Caco-2 (cell line): ENCODE results near the gene PHACTR2. TPM values are rescaled to one million over a fixed set of nuclear protein-coding genes. Genes with fewer than 3 reads are reported as not detected.

Experiments
- BruUV-seq: library from RNA; stranded (reverse); fragments of 400-500 nt; replicated peaks from 2 replicates; lab custom pipeline; 2021; lab: Mats Ljungman, UMichigan
- CTCF ChIA-PET: fragments of 300-600 bp; sonication (Branson Sonifier 250); formaldehyde crosslinking; loops from one replicate; lab custom pipeline; 2022; ENCODE audit warnings: antibody characterized with exemption; lab: Charles Lee
- POLR2A ChIA-PET: fragments of 300-600 bp; sonication (Branson Sonifier 250); formaldehyde crosslinking; loops from one replicate; lab custom pipeline; 2022; ENCODE audit warnings: antibody characterized with exemption; lab: Charles Lee
- DNase-seq, 2 experiments: peaks; one replicate each; pipeline versions ENCODE4 v3.0.0 to v3.0.0-alpha.2; 2020 to 2022
- H3K27me3 ChIP-seq: replicated peaks from 2 replicates; pipeline ENCODE4 v1.6.0; 2011; ENCODE audit warnings: low read length; ENCODE audit not compliant: control insufficient read depth, insufficient read depth
- H3K36me3 ChIP-seq: 2 replicates; pipeline ENCODE4 v1.5.1; 2011; ENCODE audit warnings: low read length; ENCODE audit not compliant: control insufficient read depth, insufficient read depth
- H3K4me1 ChIP-seq: fragments of 250-450 bp; sonication (Bioruptor Pico); 2 replicates; pipeline ENCODE4 v1.5.1; 2020; ENCODE audit warnings: mild to moderate bottlenecking
- H3K4me3 ChIP-seq: 2 replicates; pipeline ENCODE4 v1.5.1; 2011; ENCODE audit warnings: low read depth, mild to moderate bottlenecking, control low read depth, low read length
- H3K9me3 ChIP-seq: fragments of 250-450 bp; sonication (Bioruptor Pico); 2 replicates; pipeline ENCODE4 v1.5.1; 2020; ENCODE audit warnings: mild to moderate bottlenecking, moderate library complexity
- H3K27ac Mint-ChIP-seq: one replicate; pipeline ENCODE4 v1.8.0; 2022; ENCODE audit warnings: mixed read lengths; ENCODE audit not compliant: unreplicated experiment
- H3K27me3 Mint-ChIP-seq: one replicate; pipeline ENCODE4 v1.8.0; 2022; ENCODE audit warnings: mixed read lengths; ENCODE audit not compliant: insufficient read depth, unreplicated experiment
- H3K36me3 Mint-ChIP-seq: one replicate; pipeline ENCODE4 v1.8.0; 2022; ENCODE audit warnings: mild to moderate bottlenecking, mixed read lengths; ENCODE audit not compliant: insufficient read depth, unreplicated experiment
- H3K4me1 Mint-ChIP-seq: one replicate; pipeline ENCODE4 v1.8.0; 2022; ENCODE audit warnings: low read depth, mixed read lengths; ENCODE audit not compliant: unreplicated experiment
- H3K4me3 Mint-ChIP-seq: one replicate; pipeline ENCODE4 v1.8.0; 2022; ENCODE audit warnings: mild to moderate bottlenecking, moderate library complexity, mixed read lengths; ENCODE audit not compliant: unreplicated experiment
- H3K9me3 Mint-ChIP-seq: one replicate; pipeline ENCODE4 v1.8.0; 2022; ENCODE audit warnings: mixed read lengths; ENCODE audit not compliant: unreplicated experiment
- intact Hi-C: fragments of 100-400 bp; cut with micrococcal nuclease; formaldehyde crosslinking; loops from one replicate; pipeline ENCODE4 v1.10.0; 2022; ENCODE audit not compliant: unreplicated experiment
- total RNA-seq: library from RNA; stranded (reverse); gene quantifications from 2 replicates; pipeline ENCODE4 v1.2.3, GENCODE V29; 2022
- TF ChIP-seq, protein P1 (sequence below), 2 experiments: fragments of 200-600 bp in 1 of 2; IDR thresholded peaks; 1 replicate in 1 of 2; 2 replicates in 1 of 2; pipeline versions ENCODE4 v1.5.1 to v1.8.0; 2011 to 2022; ENCODE audit warnings: antibody characterized with exemption in 1 of 2, control low read depth in 1 of 2, inconsistent platforms in 1 of 2, low read depth in 1 of 2, low read length in 1 of 2, mild to moderate bottlenecking in 1 of 2, moderate library complexity in 1 of 2; ENCODE audit not compliant: insufficient read depth in 1 of 2, severe bottlenecking in 1 of 2, unreplicated experiment in 1 of 2

The PHACTR2 gene
- total RNA-seq, 1 experiment from 2014 or later, result 100 TPM

DNA sequence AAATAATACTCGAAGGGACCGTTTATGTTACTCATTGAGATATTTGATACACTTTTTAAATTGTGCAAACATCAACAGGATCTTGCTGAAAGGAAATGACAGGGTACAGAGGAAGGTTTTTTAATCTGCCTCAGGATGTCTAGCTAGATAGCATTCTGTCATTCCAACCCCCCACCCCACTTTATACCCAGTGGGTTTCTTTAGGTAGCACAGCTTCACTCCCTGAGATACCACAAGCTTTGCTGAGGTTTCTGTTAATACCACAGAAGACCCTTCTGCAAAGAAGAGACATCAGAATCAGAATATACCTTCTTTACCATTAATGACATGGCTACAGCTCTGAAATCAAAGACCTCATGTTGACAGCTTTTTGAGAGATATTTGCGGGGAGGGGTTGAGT is 1.3 kb downstream of the PHACTR2 start:
- H3K4me1 Mint-ChIP-seq, result peaks cover 18% of the 10 kb centered on the region
- no peaks in the 10 kb centered on the region for H3K27me3 Mint-ChIP-seq
- Histone ChIP-seq H3K4me3 (peak overlapping the region; percentile 88), H3K27me3 (no peaks in the 10 kb centered on the region), H3K9me3 (no peaks in the 10 kb centered on the region), H3K36me3 (no peaks in the 10 kb centered on the region), H3K4me1 (peaks cover 34% of the 10 kb centered on the region)
- CTCF ChIA-PET, result no interaction called here
- peak overlapping the region; percentile 70 for H3K27ac Mint-ChIP-seq
- no peaks in the 10 kb centered on the region for H3K9me3 Mint-ChIP-seq
- BruUV-seq, result no TSS peak
- TF ChIP-seq, protein P1, sequence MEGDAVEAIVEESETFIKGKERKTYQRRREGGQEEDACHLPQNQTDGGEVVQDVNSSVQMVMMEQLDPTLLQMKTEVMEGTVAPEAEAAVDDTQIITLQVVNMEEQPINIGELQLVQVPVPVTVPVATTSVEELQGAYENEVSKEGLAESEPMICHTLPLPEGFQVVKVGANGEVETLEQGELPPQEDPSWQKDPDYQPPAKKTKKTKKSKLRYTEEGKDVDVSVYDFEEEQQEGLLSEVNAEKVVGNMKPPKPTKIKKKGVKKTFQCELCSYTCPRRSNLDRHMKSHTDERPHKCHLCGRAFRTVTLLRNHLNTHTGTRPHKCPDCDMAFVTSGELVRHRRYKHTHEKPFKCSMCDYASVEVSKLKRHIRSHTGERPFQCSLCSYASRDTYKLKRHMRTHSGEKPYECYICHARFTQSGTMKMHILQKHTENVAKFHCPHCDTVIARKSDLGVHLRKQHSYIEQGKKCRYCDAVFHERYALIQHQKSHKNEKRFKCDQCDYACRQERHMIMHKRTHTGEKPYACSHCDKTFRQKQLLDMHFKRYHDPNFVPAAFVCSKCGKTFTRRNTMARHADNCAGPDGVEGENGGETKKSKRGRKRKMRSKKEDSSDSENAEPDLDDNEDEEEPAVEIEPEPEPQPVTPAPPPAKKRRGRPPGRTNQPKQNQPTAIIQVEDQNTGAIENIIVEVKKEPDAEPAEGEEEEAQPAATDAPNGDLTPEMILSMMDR (IDR thresholded peaks at IDR 0.05; ENCODE audit: insufficient read depth in 1 of 2, low read depth in 1 of 2, low read length in 1 of 2, severe bottlenecking in 1 of 2, unreplicated experiment in 1 of 2), result no peak
- peak overlapping the region; percentile 82 for H3K4me3 Mint-ChIP-seq
- H3K36me3 Mint-ChIP-seq, result no peaks in the 10 kb centered on the region
- POLR2A ChIA-PET, result no interaction called here
- DNase-seq, result no peak
- intact Hi-C loops, result loop anchor here (2.0 kb wide), 1 partner anchor 14 kb away; no protein-coding TSS in a partner anchor

DNA sequence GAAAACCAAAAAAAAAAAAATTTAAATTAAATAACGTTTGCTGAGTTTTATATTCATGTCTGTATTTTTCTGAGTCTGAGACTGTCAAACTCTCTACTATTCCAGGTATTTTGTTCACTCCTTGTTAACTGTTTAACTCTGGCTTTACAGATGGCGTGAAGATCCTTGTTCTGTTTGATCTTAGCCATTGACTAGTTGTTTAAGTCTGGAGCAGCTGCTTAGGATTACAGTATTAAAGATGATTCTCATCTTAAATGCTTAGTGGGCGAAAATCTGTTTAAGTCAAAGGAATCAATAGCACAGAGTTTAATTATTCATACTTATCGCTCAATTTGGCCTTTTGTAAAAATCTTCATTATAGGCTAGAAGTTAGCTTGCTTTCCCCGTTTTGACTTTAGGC is 2.4 kb downstream of the PHACTR2 start:
- ChIA-PET CTCF (no interaction called here), POLR2A (no interaction called here)
- no peak for DNase-seq
- no peak overlapping the region for H3K4me3 ChIP-seq
- TF ChIP-seq, protein P1 (IDR thresholded peaks at IDR 0.05; ENCODE audit: insufficient read depth in 1 of 2, low read depth in 1 of 2, low read length in 1 of 2, severe bottlenecking in 1 of 2, unreplicated experiment in 1 of 2), result no peak
- no peaks in the 10 kb centered on the region for H3K9me3 ChIP-seq
- no peaks in the 10 kb centered on the region for H3K9me3 Mint-ChIP-seq
- no peaks in the 10 kb centered on the region for H3K36me3 ChIP-seq
- BruUV-seq, result no TSS peak
- no peaks in the 10 kb centered on the region for H3K27me3 ChIP-seq
- peak overlapping the region; percentile 82 for H3K4me3 Mint-ChIP-seq
- peaks cover 8% of the 10 kb centered on the region for H3K4me1 Mint-ChIP-seq
- H3K27me3 Mint-ChIP-seq, result no peaks in the 10 kb centered on the region
- intact Hi-C loops, result no loop called here
- no peaks in the 10 kb centered on the region for H3K36me3 Mint-ChIP-seq
- peaks cover 23% of the 10 kb centered on the region for H3K4me1 ChIP-seq
- no peak overlapping the region for H3K27ac Mint-ChIP-seq

DNA sequence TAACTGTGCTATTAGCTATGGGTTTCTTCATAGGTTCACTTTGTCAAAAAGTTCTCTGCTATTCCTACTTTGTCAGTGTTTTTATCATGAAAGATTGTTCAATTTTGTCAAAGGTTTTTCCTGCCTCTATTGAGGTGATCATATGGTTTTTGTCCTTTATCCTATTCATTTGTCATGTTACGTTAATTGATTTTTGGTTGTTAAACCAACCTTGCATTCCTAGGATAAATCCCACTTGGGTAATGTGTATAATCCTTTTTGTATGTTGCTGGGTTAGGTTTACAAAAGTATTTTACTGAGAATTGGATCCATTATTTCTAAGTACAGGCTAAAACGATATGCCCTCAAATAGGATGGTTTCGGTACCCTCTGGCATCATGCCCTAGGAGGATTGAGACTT is 5.0 kb downstream of the PHACTR2 start:
- H3K36me3 ChIP-seq, result no peaks in the 10 kb centered on the region
- peaks cover 4% of the 10 kb centered on the region for H3K4me1 ChIP-seq
- TF ChIP-seq, protein P1 (IDR thresholded peaks at IDR 0.05; ENCODE audit: insufficient read depth in 1 of 2, low read depth in 1 of 2, low read length in 1 of 2, severe bottlenecking in 1 of 2, unreplicated experiment in 1 of 2), result no peak
- Mint-ChIP-seq H3K4me1 (peaks cover 3% of the 10 kb centered on the region), H3K4me3 (no peak overlapping the region), H3K27me3 (no peaks in the 10 kb centered on the region), H3K36me3 (peaks cover 4% of the 10 kb centered on the region), H3K27ac (no peak overlapping the region), H3K9me3 (no peaks in the 10 kb centered on the region)
- H3K4me3 ChIP-seq, result no peak overlapping the region
- no peak for DNase-seq
- intact Hi-C loops, result no loop called here
- no peaks in the 10 kb centered on the region for H3K27me3 ChIP-seq
- no TSS peak for BruUV-seq
- no peaks in the 10 kb centered on the region for H3K9me3 ChIP-seq
- ChIA-PET POLR2A (no interaction called here), CTCF (no interaction called here)
